ENCODE measurements around the gene CDC45. TPM values are rescaled to one million over a fixed set of nuclear protein-coding genes. Genes with fewer than 3 reads are reported as not detected.

CDC45 gene
- total RNA-seq, 1 experiment from 2014 or later, result 32.2 TPM

DNA sequence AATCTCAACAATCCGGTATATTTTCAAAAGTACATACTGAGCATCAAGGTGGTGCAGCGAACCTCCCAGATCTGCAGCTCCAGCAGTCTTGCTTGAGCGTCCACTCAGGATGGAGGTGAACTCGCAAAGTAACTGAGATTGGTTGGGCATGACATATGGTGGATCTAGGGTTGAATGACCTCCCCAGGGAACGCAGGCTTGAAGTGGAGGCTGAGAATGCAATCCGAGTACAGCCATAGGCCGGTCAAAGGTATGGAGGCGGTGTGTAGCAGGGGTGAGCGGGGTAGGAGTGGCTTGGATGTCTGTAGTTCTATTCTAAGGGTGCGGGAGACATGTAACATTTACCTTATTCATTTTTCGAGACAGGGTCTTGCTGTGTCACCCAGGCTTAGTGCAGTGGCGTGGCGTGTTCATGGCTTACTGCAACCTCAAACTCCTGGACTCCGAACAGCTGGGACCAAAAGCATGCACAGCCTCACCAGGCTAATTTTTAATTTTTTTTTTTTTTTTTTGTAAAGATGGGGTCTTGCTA, 31.6 kb upstream of the CDC45 start:
- DNase-seq (ENCODE audit: low read depth), result peak; percentile 47

DNA sequence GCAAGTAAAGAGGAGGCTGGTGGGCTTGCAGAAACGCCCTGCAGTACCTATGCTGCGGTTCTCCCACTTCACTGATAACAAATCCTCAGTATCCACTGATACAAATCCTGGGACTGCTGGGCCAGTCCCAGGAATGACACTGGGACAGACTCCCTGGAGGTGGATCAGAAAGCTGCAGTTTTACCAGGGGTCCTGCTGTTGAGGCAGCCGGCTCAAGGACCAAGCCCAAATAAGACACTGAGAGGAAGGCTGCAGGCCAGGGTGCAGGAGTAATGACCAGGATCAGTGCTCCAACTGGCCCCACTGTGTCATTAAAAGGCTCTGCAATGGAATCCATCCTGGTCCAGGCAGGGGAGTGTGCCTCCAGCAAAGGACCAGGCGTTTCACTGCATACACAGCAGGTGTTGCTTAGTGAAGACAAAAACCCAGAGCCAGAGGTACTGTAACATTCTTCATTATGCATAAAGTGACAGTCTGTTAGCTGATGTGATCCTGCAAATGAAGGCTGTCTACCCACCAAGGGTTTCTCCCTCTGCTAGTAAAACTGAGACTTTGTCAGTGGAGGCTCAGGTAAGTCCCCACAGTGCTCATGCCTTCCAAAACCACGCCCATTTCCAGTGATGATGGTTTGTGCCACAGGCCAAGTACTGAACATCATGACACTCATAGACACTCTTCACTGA, 30.8 kb upstream of the CDC45 start:
- DNase-seq (ENCODE audit: low read depth), result no peak

DNA sequence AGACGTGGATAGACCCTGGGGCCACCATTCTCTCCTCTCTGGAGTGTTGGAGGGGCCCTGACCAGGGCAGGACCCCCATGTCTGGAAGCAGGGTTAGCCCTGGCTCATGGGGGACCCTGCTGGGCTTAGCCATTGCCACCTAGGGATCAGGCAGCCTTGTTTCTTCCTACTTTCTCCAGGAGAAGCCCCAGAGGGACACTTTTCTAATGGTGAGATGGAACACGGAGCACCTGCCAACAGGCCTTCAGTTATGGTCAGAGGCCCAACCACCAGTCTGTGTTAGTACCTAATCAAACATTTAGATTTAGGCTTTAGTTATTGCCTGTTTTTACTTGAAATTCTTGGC, 30.3 kb upstream of the CDC45 start:
- no peak for DNase-seq (ENCODE audit: low read depth)

DNA sequence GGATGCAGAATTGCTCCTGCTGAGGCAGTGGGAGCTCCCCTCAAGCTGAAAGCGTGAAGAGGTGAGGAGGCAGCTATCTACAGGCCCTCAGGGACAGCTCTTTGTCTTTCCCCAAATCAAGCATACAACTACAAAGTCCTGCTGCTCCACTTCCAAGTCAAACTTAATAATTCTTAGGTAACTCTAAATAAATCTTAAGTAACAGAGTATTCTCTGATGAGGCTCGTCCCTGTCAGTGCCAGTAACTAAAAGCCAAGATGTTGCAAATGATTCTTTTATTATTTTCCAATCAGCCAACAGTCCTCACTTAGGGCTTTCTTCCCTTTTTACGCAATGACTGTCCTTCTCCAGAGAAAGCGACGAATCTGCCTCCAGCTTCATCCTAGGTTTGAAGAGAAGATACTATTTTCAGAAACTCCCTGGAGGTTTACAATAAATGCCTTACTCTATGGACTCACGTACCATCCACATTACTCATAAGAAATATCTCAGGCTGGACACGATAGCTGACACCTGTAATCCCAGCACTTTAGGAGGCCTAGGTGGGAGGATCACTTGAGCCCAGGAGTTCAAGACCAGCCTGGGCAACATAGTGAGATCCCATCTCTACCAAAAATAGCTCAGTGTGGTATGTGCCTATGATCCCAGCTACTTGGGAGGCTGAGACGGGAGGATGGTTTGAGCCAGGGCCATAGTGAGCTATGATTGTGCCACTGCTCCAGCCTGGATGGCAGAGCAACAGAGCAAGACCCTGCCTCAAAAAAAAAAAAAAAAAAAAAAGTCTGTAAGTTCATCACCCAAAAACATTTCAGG, 29.2 kb upstream of the CDC45 start:
- no peak for DNase-seq (ENCODE audit: low read depth)

DNA sequence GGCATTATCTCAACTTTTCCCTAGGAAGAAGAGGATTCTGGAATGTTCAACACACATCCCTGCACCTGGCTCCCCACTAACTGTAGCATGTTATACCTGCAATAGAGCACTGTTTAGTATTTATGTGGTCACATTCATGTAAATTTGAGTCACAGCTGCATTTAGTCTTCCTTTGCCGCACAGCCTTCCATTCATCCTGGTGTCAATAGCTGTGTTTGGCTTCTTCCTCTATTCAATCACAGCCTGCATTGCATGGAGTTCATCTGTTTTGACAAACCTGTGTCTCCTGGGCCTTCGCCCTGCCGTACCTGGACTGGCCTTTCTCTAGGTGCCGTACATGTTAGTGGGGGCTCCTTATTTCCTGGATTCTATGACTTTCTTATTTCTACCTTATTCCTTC, 28.1 kb upstream of the CDC45 start:
- no peak for DNase-seq (ENCODE audit: low read depth)

DNA sequence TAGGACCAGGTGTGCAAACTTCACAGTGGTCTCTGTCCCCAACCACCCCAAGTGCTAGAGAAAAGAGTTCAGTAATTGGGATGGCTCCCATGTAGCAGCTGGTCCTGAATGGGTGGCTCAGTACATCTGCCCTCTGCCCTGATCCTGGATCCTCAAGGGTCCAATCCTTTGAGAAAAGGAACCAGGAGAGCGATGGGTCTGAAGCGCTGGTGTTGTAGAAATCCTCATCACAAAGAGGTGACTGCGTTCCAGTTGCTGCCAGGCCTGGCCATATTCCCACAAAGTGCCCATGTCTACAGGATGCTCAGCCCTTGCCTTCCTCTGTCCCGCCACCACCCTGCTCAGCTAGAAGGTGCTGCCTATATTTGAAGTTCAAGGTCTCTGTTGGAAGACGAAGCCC, 26.0 kb upstream of the CDC45 start:
- DNase-seq (ENCODE audit: low read depth), result no peak

DNA sequence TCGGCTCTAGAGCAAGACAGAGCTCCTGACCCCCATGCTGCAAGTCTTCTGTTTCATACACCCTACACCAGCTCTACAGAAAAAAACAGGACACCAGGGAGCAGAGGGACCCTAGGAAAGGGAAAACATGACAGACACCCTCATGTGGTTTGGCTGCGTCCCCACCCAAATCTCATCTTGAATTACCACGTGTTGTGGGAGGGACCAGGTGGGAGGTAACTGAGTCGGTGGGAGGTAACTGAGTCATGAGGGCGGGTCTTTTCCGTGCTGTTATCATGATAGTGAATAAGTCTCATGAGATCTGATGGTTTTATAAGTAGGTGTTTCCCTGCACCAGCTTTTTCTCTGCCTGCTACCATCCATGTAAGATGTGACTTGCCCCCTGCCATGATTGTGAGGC, 25.6 kb upstream of the CDC45 start:
- no peak for DNase-seq (ENCODE audit: low read depth)

DNA sequence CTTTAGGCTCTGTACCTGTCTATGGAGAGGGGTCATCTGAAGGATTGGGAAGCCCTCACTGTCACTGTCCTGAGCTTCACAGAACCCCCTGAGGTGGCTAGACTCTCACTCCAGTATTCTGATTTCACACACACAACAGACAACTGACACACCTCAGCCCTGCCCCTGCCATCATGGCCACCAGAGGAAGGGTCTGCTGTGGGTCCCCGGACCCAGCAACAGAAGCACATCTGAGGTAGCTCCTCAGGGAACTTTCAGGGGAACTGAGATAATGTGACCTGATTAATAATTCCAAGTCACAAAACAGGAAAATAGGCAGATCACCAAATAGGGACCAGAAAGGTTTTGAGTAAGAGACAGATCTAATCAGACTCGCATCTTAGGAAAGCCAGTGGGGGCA, 24.7 kb upstream of the CDC45 start:
- DNase-seq (ENCODE audit: low read depth), result no peak

DNA sequence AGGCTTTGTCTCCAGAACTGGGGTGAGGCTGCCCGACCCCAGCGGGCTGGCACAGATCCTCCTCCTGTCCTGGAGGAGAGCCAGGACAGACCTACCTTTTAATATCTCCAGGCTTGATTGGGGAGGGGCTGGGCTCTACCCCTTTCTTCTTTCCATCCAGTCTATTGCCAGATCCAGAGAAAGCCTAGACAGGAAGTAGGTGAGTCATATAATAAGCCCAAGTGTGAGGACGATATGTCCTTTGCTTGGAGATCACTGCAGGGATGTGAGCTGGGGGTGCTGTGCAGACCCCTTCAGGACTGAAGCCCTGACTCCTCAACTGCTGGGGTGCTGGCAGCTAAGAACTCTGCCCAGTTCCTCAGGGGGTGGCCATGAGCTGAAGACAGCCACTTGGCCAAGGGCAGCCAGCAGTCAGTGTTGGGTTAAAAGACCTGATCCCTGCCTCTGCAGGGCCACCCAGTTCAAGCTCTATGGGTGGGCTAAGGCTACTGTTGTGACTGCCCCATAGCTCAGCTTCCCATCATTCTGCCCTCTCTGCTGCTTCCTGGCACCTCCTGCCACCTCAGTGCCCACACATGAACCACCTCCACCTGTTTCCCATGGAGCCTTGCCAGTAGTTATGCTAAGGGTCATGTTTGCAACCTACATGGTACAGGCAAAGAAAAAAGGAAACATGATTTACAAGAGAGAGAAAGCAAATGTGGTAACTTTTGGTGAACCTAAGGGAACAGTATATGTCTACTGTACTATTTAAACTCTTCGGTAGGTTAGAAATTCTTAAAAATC, 23.9 kb upstream of the CDC45 start:
- peak; percentile 26 for DNase-seq (ENCODE audit: low read depth)

DNA sequence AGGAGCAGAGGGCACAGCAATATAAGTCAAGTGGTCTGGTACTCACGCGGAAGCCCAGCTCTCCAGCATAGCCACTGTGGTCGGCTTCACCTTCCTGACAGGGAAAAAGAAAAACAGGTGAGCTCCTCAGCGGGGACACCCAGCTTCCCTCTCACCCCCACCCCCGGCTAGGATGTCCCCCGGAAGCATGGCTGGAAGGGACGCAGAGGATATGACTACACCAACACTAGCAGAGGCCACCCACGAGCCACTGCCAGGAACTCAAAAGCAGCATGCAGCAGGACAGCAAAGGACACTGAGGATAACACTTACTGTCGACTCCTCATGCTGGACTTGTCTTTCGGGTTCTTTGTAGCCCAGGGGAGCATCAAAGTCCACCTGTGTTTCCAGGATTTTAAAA, 23.2 kb upstream of the CDC45 start:
- no peak for DNase-seq (ENCODE audit: low read depth)

DNA sequence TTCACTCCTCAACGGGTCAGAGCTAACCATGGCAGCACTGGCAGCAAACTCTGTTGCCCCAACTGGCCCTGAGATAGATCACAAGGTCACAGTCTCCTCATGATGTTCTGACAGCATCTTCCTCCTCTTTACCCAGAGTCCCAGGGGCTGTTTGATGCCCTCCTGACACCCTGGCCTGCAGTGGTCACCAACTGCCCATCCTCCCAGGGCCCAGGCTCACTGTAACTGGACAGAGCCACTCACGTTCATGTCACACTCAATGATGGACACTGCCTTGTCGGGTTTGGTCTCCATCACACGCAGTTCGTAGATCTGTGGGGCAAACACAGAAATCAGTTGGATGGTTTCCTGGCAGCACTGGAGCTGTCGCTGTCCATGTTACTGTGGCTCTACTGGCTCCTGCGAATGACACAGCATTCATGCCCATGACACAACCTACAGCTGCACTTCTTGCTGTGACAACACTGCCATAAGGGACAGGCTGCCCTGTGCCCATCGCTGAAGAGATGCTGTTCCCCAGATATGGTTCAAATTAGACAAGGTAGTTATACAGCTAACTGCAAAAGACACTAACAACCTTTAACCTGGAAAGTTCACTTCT, 21.8 kb upstream of the CDC45 start:
- no peak for DNase-seq (ENCODE audit: low read depth)

DNA sequence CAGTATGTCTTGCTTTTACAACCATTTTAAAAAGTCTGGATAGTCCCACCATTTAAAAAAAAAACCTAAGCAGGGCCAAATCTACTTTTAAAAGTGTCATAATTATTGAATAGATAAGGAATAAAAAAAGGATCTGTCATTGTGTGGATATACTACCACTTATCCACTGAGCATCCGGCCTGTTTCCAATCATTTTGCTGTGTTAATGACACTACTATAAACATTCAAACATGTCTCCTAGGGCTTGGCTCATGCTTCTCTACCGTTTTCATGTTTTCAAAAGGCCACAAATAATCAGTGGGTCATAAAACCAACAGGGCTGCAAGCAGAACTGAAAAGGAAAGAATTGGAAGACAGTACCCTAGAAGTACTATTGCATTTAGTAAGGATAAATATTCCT, 19.7 kb upstream of the CDC45 start:
- no peak for DNase-seq (ENCODE audit: low read depth)

DNA sequence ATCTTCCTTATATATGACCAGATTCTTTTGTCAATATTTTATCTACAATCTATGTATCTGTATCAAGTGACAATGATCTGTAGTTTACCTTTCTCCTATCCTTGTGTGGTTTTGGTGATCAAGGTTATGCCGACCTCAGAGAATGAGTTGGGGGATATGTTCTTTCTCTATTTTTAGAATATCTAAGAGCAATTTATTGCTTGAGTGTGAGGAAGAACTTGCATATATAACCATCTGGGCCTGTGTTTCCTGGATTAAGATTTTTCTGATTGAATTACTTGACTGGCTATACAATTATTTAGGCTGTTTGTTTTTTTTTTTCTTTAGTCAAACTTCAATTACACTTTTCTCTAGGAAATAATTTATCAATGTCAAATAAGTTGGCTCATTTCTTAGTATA, 18.2 kb upstream of the CDC45 start:
- no peak for DNase-seq (ENCODE audit: low read depth)

DNA sequence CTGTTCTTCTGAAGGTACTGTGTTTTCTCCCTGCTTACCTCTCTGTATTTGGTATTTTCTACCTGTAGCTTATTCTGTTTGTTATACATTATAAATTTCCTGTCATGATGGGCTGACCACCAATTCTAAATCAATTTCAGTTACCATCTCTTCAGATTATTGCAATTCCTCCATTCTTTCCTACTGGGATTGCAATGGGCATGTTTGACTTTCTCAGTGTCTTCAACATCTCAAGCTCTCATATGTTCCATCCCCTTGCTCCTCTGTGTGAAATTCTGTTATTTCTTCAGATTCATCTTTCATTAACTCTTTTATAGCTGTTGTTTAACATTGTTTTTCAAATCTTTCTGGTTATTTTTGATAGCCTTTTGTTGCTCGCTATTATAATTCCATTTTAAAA, 16.7 kb upstream of the CDC45 start:
- no peak for DNase-seq (ENCODE audit: low read depth)

DNA sequence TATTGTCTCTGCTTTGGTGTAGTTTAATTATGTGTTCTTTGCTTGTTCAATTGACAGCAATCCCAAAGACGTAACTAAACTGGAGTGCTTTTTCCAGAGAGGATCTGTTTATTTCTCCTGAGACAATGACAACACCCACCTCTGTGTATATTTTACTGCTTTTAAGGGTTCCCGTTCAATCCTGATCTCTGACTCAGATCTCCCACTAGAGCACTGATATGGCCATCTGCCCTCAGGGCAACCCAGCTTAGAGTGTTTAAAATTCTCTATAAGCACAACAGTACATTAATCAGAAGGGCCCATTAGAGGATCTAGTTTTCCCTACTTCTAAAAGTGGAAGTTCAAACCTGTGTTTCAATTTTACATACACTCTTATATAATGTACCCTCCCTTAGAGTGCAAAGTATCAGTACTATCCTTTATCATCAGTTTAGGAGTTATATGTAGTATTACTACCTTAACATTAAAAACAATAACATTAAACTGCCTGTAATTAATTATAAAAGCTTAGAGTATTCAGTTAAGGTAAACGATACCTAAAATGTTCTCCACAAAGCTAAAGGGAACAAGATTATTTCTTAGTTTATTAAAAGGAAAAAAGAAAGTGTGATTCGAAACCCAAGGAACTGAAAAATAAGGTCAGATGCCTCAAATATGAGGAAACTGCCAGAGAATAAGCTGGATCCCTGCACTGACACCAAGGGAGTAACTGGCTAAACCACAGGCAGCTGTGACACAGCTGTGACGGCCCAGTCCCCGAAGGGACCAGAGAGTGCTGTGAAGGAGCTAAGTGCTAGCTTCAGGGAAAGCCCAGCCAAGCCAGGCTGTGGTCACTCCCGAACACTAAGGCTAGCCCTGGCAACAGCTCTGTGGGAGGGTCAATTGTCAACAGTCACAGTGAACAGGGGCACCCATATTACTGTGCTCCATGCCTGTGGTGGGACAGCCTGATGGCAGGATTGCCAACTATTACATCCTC, 15.9 kb upstream of the CDC45 start:
- peak; percentile 90 for DNase-seq (ENCODE audit: low read depth)

DNA sequence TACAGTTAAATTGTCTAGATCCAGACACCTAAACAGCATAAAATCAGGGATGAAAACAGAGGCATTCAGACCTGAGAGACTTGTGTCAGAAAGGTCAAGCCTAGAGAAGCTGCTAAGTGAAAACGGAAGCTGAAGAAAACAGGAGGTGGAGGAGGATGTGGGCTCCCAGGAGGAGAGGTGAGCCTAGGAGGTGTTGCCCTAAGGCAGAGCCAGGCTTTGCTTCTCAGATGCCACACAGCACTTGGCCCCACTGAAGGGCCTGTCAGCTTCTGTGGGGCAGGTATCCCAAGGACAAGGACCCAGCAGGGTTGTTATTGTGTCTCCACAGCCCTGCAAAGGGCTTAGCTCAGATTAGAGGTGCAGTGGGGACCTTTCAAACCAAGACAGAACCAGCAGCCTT, 15.2 kb upstream of the CDC45 start:
- no peak for DNase-seq (ENCODE audit: low read depth)

DNA sequence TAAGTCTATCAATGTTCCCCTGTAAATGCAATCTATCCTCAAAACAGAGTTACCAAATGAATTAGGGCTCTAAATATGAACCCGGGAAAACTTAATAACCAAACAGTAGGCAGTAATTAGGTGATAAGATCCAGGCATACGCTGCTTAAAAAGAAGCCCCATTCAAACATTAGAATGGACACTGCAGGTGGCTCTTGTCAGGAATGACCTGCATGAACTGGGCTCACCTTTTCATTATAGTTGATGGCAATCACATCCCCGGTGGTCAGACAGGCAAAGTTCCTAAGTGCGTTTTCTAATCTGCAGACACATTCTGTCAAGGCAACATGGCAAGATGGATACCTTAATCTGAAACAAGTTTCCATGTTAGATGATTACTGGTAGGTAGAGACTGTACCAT, 14.7 kb upstream of the CDC45 start:
- DNase-seq (ENCODE audit: low read depth), result no peak

DNA sequence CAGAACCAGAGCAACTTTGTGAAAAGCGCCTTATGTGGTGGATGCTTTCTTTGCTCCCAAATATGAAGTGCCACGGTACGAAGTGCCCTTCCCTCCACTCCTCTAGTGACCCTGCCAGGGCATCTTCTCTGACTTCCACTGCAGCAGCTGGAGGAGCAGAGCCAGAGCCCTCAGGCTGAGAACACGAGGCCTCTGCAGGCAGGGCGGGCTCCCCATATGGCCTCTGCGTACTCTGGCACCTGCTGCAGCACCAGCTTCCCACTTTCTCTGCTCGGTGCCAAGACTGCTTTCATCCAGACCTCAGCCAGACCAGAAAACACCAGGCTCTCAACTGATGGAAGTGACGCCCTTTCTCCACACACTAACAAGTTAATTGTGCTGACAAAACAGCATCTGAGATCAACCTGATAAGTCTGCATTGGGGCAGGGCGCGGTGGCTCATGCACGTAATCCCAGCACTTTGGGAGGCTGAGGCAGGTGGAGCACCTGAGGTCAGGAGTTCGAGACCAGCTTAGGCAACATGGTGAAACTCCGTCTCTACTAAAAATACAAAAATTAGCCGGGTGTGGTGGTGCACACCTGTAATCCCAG, 13.5 kb upstream of the CDC45 start:
- no peak for DNase-seq (ENCODE audit: low read depth)

DNA sequence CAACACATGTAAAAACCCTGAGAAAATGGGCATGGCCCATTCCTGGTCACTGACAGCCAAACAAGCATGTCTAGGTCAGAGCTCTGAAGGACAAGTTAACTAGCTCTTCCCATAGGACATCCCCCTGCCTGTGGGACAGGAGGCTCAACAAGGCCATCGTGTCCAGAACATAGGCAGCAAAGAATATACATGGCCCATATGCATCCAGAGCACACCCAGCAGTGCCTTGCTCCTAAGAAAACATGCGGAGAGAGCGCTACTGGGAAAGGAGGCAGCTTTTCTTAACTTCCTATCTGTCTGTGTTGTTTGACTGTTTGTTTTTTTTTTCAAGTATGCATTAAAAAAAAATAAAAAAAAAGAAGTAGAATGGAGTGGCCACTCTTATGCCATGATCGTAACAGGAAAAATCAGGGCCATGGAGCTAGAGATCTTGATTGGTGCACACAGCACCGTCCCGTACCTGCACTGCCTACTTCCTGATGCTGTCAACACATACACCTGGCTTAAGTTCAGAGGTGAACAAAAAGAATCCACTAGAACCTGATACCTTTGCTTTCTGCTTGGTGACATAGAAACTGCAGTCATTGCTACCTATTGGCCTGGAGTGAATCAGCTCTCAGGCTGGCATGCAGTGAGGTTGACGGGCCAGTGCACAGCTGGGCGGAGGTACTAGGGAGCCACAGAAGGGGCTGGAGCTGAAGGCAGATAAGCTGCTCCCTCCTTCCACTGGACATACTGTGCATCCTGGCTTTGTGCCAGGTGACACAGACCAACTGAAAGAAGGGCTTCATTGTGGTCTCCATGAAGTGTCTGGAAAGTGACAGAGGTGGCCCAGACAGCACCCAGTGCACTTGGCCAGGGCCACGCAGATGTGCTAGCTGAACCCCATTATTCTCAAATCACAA, 12.6 kb upstream of the CDC45 start:
- no peak for DNase-seq (ENCODE audit: low read depth)

DNA sequence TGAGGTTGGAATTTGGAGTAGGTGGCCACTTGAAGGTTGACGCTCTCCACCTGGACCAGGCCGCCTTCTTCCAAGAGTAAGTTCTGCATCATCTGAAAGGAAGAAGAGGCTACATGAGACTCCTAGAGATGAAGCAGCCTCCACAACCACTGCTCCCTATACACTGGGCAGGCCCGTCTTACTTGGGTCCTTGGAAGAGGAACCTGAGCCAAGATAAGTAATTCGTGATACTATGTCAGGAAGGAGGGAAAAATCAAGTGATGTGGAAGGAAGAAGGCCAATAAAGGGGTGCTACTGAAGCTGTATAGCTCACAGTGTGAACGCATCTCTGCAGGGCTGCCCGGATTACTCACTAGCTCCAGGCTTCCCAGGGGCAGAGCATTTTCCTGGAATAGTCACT, 11.8 kb upstream of the CDC45 start:
- no peak for DNase-seq (ENCODE audit: low read depth)

All from M059J (cell line).